ENCODE data around the gene KIF26A.

KIF26A gene

GRCh38 chr14:104101651-104102281, 36.6 kb upstream of the KIF26A start:
- DNase-seq (ENCODE audit: low read depth) = no peak

GRCh38 chr14:104102282-104102914, 36.0 kb upstream of the KIF26A start:
- DNase-seq (ENCODE audit: low read depth) = no peak

- DNase-seq (ENCODE audit: low read depth) = no peak
Observed at GRCh38 chr14:104103061-104103445, 35.3 kb upstream of the KIF26A start.

- no peak for DNase-seq (ENCODE audit: low read depth)
Observed at GRCh38 chr14:104103446-104104075, 34.8 kb upstream of the KIF26A start.

- no peak for DNase-seq (ENCODE audit: low read depth)
Observed at GRCh38 chr14:104104076-104104901, 34.1 kb upstream of the KIF26A start.

DNA sequence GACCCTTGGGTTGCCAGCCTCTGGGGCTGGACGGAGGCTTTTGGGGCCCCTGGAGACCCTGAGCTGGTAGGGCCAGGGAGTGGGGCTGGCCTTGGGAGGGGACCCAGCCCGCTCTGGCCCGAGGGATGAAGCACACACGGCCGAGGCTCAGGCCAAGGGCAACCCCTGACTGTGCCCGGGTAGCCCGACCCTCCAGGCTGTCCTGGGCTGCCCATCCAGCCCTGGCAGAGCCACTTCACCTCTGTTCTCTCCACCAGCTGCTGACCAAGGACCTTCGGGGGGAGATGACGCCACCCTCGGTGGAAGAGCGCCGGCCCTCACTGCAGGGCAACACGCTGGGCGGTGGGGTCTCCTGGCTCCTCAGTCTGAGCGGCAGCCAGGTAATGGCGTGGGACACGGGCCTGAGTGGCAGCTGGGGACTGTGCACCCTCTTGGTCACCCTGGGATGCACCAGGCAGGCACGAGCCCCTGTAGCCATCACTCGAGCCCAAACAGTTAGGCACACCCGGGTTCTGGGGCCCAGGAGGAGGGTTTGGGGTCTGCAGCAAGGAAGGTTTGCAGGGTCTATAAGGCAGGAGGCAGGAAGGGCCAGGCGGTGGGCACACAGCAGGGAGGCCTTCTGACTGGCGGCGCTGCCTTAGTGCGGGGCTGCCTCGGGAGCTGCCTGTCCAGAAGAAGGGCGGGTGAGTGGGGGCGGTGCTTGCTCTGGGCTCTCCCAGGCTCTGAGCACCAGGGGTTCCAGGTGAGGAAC, 33.1 kb upstream of the KIF26A start:
- no peak for DNase-seq (ENCODE audit: low read depth)

- no peak for DNase-seq (ENCODE audit: low read depth)
Observed at GRCh38 chr14:104105822-104106470, 32.4 kb upstream of the KIF26A start.

- no peak for DNase-seq (ENCODE audit: low read depth)
Observed at GRCh38 chr14:104106471-104106991, 31.9 kb upstream of the KIF26A start.

GRCh38 chr14:104107101-104107581, 31.2 kb upstream of the KIF26A start:
- DNase-seq (ENCODE audit: low read depth) = no peak

GRCh38 chr14:104107611-104108569, 30.5 kb upstream of the KIF26A start:
- DNase-seq (ENCODE audit: low read depth) = no peak

DNA sequence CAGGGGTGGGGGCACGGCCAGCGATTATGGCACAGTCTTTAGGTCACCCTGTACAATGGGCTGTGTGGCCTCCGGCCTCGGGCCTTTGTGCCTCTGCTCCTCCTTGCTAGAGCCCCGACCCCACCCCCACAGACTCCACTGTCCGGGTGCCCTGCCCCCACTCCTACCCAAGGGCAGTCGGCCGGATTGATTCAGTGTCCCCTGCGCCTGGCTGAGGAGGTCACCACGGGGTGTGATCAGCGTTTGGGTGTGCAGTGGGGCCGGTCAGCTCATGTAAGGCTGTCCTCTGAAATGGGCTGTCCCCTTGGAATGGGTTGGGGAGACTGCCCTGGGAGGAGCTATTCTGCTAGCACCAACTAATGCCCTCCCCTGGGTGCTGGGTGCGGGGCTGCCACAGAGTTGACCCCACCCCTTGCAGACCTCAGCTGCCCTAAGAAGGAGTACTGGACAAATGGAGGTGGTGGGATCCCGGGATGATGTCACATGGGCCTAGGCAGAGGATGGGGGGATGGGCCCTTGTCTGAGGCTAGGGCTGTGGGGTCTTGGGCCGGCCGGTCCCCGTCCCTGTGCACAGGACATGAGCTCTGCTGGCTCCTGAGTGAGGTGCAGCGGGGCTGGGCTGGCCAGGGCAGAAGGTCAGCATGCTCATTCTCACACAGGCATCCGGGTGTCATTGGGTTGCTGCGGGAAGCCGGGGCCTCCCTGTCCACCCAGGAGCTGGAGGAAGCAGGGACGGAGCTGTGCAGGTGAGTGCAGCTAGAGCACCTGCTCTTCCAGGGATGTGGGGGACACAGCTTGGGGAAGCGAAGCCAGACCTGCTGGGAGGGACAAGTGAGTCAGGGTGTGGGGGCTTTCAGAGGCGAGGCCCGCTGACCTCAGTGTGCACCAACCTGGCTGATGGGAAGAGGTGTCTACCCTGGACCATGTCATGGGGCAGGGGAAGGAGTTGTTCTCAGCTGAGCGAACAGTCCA, 29.5 kb upstream of the KIF26A start:
- no peak for DNase-seq (ENCODE audit: low read depth)

GRCh38 chr14:104109731-104110361, 28.5 kb upstream of the KIF26A start:
- no peak for DNase-seq (ENCODE audit: low read depth)

- no peak for DNase-seq (ENCODE audit: low read depth)
Observed at GRCh38 chr14:104110491-104111209, 27.7 kb upstream of the KIF26A start.

- DNase-seq (ENCODE audit: low read depth) = no peak
Observed at GRCh38 chr14:104111301-104112112, 26.9 kb upstream of the KIF26A start.

GRCh38 chr14:104112113-104112505, 26.3 kb upstream of the KIF26A start:
- DNase-seq (ENCODE audit: low read depth) = no peak

All from stimulated activated CD8-positive, alpha-beta memory T cell treated with anti-CD3 and anti-CD28 coated beads, Interleukin-15, amount 100 ng/mL, for 1 hour (primary cell).